Naive thymus-derived CD4-positive, alpha-beta T cell (primary cell): ENCODE measurements around the gene SORCS2. TPM values are rescaled to one million over a fixed set of nuclear protein-coding genes. Genes with fewer than 3 reads are reported as not detected.

Experiments used
- ATAC-seq: fragments of 150-1000 bp; cut with Tn5 transposase; 2 replicates; pipeline ENCODE4 v1.10.0; 2021; ENCODE audit warnings: mild to moderate bottlenecking, moderate library complexity
- CTCF ChIA-PET: fragments of 350-600 bp; sonication (Branson Sonifier 250); formaldehyde crosslinking; loops from one replicate; lab custom pipeline; 2021; ENCODE audit warnings: antibody characterized with exemption; lab: Charles Lee
- POLR2A ChIA-PET: fragments of 350-600 bp; sonication (Branson Sonifier 250); formaldehyde crosslinking; loops from one replicate; lab custom pipeline; 2021; ENCODE audit warnings: antibody characterized with exemption, inconsistent platforms; lab: Charles Lee
- DNase-seq, 9 donors: peaks; one replicate each; pipeline versions ENCODE4 v3.0.0 to v3.0.0-alpha.2; 2020 to 2022; ENCODE audit warnings: mixed read lengths in 1 of 9
- H3K27ac ChIP-seq: one replicate; pipeline ENCODE4 v1.7.0; 2013; ENCODE audit warnings: mild to moderate bottlenecking, low read depth, low read length, moderate library complexity
- H3K27me3 ChIP-seq, 2 donors: one replicate each; pipeline ENCODE4 v1.7.0; 2013; ENCODE audit warnings: low read length in 2 of 2, mild to moderate bottlenecking in 2 of 2, moderate library complexity in 2 of 2; ENCODE audit not compliant: control insufficient read depth in 2 of 2, insufficient read depth in 2 of 2
- H3K36me3 ChIP-seq, 3 experiments: 1 replicate in 2 of 3; 2 replicates in 1 of 3; pipeline ENCODE4 v1.7.0; 2013; ENCODE audit warnings: low read length in 3 of 3, mild to moderate bottlenecking in 3 of 3, moderate library complexity in 1 of 3; ENCODE audit not compliant: insufficient read depth in 3 of 3, control insufficient read depth in 2 of 3
- H3K4me1 ChIP-seq, 2 donors: one replicate each; pipeline ENCODE4 v1.7.0; 2013; ENCODE audit warnings: low read length in 2 of 2, mild to moderate bottlenecking in 2 of 2, moderate library complexity in 1 of 2; ENCODE audit not compliant: control insufficient read depth in 2 of 2, insufficient read depth in 2 of 2
- H3K4me3 ChIP-seq: 2 replicates; pipeline ENCODE4 v1.7.0; 2013; ENCODE audit warnings: mild to moderate bottlenecking, low read length
- H3K9me3 ChIP-seq, 3 experiments: 1 replicate in 2 of 3; 2 replicates in 1 of 3; pipeline ENCODE4 v1.7.0; 2013; ENCODE audit warnings: low read length in 3 of 3; ENCODE audit not compliant: control insufficient read depth in 2 of 3
- H3K27ac Mint-ChIP-seq, 9 donors: one replicate each; pipeline ENCODE4 v1.8.0; 2020 to 2022; ENCODE audit warnings: mixed read lengths in 9 of 9, mild to moderate bottlenecking in 8 of 9, moderate library complexity in 5 of 9, inconsistent platforms in 2 of 9
- H3K27me3 Mint-ChIP-seq, 5 donors: one replicate each; pipeline ENCODE4 v1.8.0; 2021 to 2022; ENCODE audit warnings: mixed read lengths in 5 of 5, mild to moderate bottlenecking in 1 of 5
- H3K36me3 Mint-ChIP-seq, 5 donors: one replicate each; pipeline ENCODE4 v1.8.0; 2020 to 2022; ENCODE audit warnings: mixed read lengths in 5 of 5, mild to moderate bottlenecking in 3 of 5, inconsistent platforms in 1 of 5
- H3K4me1 Mint-ChIP-seq, 7 donors: one replicate each; pipeline ENCODE4 v1.8.0; 2020 to 2022; ENCODE audit warnings: mixed read lengths in 7 of 7, mild to moderate bottlenecking in 3 of 7, inconsistent platforms in 1 of 7
- H3K4me3 Mint-ChIP-seq, 10 donors: one replicate each; pipeline ENCODE4 v1.8.0; 2020 to 2022; ENCODE audit warnings: mild to moderate bottlenecking in 10 of 10, mixed read lengths in 10 of 10, moderate library complexity in 6 of 10, inconsistent platforms in 2 of 10
- H3K9me3 Mint-ChIP-seq, 11 donors: one replicate each; pipeline ENCODE4 v1.8.0; 2020 to 2022; ENCODE audit warnings: mixed read lengths in 11 of 11, mild to moderate bottlenecking in 4 of 11, inconsistent platforms in 1 of 11, moderate library complexity in 1 of 11
- intact Hi-C, 2 donors: fragments of 100-400 bp; cut with micrococcal nuclease; formaldehyde crosslinking; loops; one replicate each; pipeline ENCODE4 v1.15.1; 2023
- polyA plus RNA-seq, 2 donors: library from polyadenylated mRNA; unstranded; fragments of 300-500 nt; fragmentation: Illumina TruSeq; gene quantifications; one replicate each; pipeline ENCODE4 v1.2.3, GENCODE V29; 2021
- total RNA-seq, 6 experiments: library from RNA in 5 of 6; stranded (reverse) in 5 of 6; gene quantifications; 1 replicate in 5 of 6; 2 replicates in 1 of 6; pipeline ENCODE4 v1.2.3 and lab custom pipeline; 2021 to 2026

Gene SORCS2
- total RNA-seq: under 1 TPM in 1 of 5 experiments, not detected in 4; 0.10 TPM
- polyA plus RNA-seq: not detected
- not detected for total RNA-seq (lab: John Stamatoyannopoulos, UW)

GRCh38 chr4:7192252-7193029, at the start of gene SORCS2:
SORCS2 (plus strand) TSS chr4:7192538.
- Histone ChIP-seq H3K9me3 (no peaks in the 10 kb centered on the region), H3K4me3 (no peak within 1 kb of the TSS), H3K36me3 (no peaks in the 10 kb centered on the region), H3K27me3 (peaks cover 0 to 6% of the 10 kb centered on the region in 2 donors), H3K27ac (no peak within 1 kb of the TSS), H3K4me1 (no peaks in the 10 kb centered on the region)
- Mint-ChIP-seq H3K36me3 (no peaks in the 10 kb centered on the region), H3K4me3 (peak within 1 kb of the TSS in 8 of 10 donors; percentile 43 to 76 (median 56)), H3K27me3 (peaks cover 38 to 70% (median 60%) of the 10 kb centered on the region in 5 donors), H3K9me3 (peaks cover 0 to 2% (median 0%) of the 10 kb centered on the region in 11 donors), H3K4me1 (peaks cover 0 to 7% (median 0%) of the 10 kb centered on the region in 7 donors), H3K27ac (no peak within 1 kb of the TSS)
- ChIA-PET CTCF (interaction anchor here (0.9 kb wide), 1 partner anchor 608 kb away, joined by 3 read pairs; no protein-coding TSS in a partner anchor), POLR2A (no interaction called here)
- ATAC-seq: peak; percentile 73
- peak in 7 of 9 donors; percentile 25 to 68 (median 34) for DNase-seq
- intact Hi-C loops: loop anchor here in 1 of 2 donors (2.0 to 5.0 kb wide), 2 partner anchors 610 to 795 kb away; no protein-coding TSS in a partner anchor

DNA sequence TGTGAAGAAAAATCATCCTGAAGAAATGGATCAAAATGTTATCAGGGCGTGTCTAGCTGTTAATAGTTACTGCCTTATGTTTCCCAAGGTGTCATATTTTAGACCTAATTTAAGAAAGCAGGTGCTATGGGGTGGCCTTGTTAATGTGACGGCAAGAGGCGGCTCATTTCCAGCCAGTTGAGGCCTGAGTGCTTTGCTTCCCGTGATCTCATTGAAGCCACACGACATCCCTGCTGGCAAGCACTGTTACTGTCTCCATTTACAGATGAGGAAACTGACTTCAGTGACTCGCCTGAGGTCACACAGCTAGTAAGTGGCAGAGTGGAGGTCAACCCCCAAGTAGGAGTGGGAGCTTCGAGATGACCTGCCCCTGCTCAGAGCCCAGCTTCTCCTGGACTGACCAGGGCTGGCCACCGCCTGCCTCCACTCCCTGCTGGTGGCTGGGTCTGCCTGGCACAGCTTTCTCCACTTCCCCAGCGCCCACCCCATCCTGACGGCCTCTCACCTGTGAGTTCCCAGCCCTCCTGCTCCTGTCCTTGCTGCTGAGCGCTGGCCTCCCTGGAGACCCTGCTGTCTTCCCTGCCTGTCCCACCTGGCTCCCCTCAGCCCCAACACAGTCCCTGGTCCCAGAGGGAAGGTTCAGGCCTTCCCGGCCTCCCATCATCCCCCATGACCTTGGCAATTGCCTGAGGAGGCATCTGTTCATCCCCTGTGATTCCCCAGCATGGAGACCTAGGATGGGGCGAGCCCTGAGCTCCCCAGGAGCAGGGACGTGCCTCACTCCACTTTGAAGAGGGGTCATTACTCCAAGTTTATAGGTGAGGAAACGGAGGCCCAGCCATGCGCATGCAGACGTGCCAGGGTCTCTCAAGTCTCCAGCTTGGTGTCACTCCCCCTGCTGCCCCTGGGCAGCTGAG, 47.7 kb upstream of the SORCS2 start:
- no peak overlapping the region for H3K27ac Mint-ChIP-seq
- DNase-seq: no peak
- H3K36me3 ChIP-seq: no peaks in the 10 kb centered on the region
- H3K4me3 ChIP-seq: no peak overlapping the region
- H3K4me3 Mint-ChIP-seq: no peak overlapping the region
- no peaks in the 10 kb centered on the region for H3K4me1 ChIP-seq
- H3K9me3 ChIP-seq: no peaks in the 10 kb centered on the region
- H3K27me3 ChIP-seq: no peaks in the 10 kb centered on the region
- no peaks in the 10 kb centered on the region for H3K4me1 Mint-ChIP-seq
- no peak overlapping the region for H3K27ac ChIP-seq
- CTCF ChIA-PET: no interaction called here
- peaks cover 0 to 34% (median 15%) of the 10 kb centered on the region in 5 donors for H3K27me3 Mint-ChIP-seq
- intact Hi-C loops: no loop called here
- peaks cover 0 to 1% (median 0%) of the 10 kb centered on the region in 11 donors for H3K9me3 Mint-ChIP-seq
- H3K36me3 Mint-ChIP-seq: no peaks in the 10 kb centered on the region
- no peak for ATAC-seq
- POLR2A ChIA-PET: no interaction called here

DNA sequence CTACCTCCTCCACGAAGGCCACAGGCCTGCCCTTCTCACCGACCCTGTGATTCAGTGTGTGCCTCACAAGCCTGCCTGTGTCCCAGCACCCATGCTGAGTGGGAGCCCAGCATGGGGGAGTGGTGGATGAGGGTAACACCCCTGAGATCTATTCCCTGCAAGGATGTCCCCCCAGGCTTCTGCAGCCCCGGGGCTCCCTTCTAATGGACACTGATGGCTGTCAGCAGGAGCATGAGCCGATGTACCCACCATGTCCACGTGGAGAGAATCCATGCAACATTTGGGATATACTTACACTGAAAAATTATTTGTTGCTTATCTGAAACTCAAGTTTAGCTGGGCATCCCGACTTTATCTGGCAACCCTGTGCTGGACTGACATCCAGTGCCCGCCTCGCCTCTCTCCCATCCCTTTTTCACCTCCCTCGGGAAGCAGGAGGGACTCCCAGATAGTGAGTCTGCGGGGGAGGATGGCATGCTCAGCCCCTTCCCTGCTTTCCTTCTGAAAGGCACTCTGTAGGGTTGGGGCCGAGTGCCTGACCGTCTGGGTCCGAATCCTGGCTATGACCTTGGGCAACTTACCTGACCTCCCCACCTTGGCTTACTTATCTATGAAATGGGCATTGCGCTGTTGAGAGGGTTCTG, 46.9 kb upstream of the SORCS2 start:
- DNase-seq: no peak
- Histone ChIP-seq H3K27me3 (no peaks in the 10 kb centered on the region), H3K36me3 (no peaks in the 10 kb centered on the region), H3K4me3 (no peak overlapping the region), H3K4me1 (no peaks in the 10 kb centered on the region), H3K27ac (no peak overlapping the region), H3K9me3 (no peaks in the 10 kb centered on the region)
- no peak overlapping the region for H3K4me3 Mint-ChIP-seq
- peaks cover 0 to 33% (median 15%) of the 10 kb centered on the region in 5 donors for H3K27me3 Mint-ChIP-seq
- no peaks in the 10 kb centered on the region for H3K9me3 Mint-ChIP-seq
- H3K27ac Mint-ChIP-seq: no peak overlapping the region
- no peak for ATAC-seq
- ChIA-PET POLR2A (no interaction called here), CTCF (no interaction called here)
- H3K4me1 Mint-ChIP-seq: no peaks in the 10 kb centered on the region
- H3K36me3 Mint-ChIP-seq: no peaks in the 10 kb centered on the region
- intact Hi-C loops: no loop called here

- no peaks in the 10 kb centered on the region for H3K9me3 Mint-ChIP-seq
- intact Hi-C loops: no loop called here
- Histone ChIP-seq H3K9me3 (no peaks in the 10 kb centered on the region), H3K27ac (no peak overlapping the region), H3K4me3 (no peak overlapping the region), H3K27me3 (no peaks in the 10 kb centered on the region), H3K4me1 (no peaks in the 10 kb centered on the region), H3K36me3 (no peaks in the 10 kb centered on the region)
- H3K4me3 Mint-ChIP-seq: no peak overlapping the region
- DNase-seq (no peak), ATAC-seq (no peak)
- ChIA-PET CTCF (no interaction called here), POLR2A (no interaction called here)
- H3K4me1 Mint-ChIP-seq: no peaks in the 10 kb centered on the region
- peaks cover 0 to 32% (median 15%) of the 10 kb centered on the region in 5 donors for H3K27me3 Mint-ChIP-seq
- H3K36me3 Mint-ChIP-seq: no peaks in the 10 kb centered on the region
- H3K27ac Mint-ChIP-seq: no peak overlapping the region
Measured at GRCh38 chr4:7146059-7146785, 46.1 kb upstream of the SORCS2 start.

DNA sequence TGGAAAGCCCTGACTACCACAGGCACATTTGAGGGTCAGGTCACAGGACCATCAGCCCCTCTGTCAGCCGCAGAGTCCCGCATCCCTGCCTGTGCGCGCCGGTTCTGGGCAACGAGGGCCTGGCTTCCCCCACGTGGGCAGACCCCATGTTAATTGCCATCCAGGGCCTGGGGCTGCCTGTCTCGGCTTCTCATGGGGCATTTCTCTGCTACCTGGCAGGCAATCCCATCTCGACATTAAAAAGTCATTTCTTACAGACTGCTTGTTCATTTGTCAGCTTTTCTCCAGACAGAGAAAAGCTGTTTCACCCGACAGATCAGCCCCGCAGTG, 45.6 kb upstream of the SORCS2 start:
- Histone ChIP-seq H3K36me3 (no peaks in the 10 kb centered on the region), H3K27me3 (no peaks in the 10 kb centered on the region), H3K9me3 (no peaks in the 10 kb centered on the region), H3K27ac (no peak overlapping the region), H3K4me3 (no peak overlapping the region), H3K4me1 (no peaks in the 10 kb centered on the region)
- H3K4me3 Mint-ChIP-seq: no peak overlapping the region
- DNase-seq (no peak), ATAC-seq (no peak)
- POLR2A ChIA-PET: no interaction called here
- H3K9me3 Mint-ChIP-seq: no peaks in the 10 kb centered on the region
- H3K27me3 Mint-ChIP-seq: peaks cover 0 to 32% (median 15%) of the 10 kb centered on the region in 5 donors
- H3K27ac Mint-ChIP-seq: no peak overlapping the region
- CTCF ChIA-PET: no interaction called here
- H3K36me3 Mint-ChIP-seq: no peaks in the 10 kb centered on the region
- intact Hi-C loops: no loop called here
- H3K4me1 Mint-ChIP-seq: no peaks in the 10 kb centered on the region

GRCh38 chr4:7147261-7147660, 45.1 kb upstream of the SORCS2 start:
- intact Hi-C loops: no loop called here
- DNase-seq (no peak), ATAC-seq (no peak)
- Mint-ChIP-seq H3K36me3 (no peaks in the 10 kb centered on the region), H3K4me3 (no peak overlapping the region), H3K27ac (no peak overlapping the region), H3K4me1 (no peaks in the 10 kb centered on the region), H3K27me3 (peaks cover 0 to 32% (median 15%) of the 10 kb centered on the region in 5 donors), H3K9me3 (no peaks in the 10 kb centered on the region)
- no peaks in the 10 kb centered on the region for H3K36me3 ChIP-seq
- H3K27me3 ChIP-seq: no peaks in the 10 kb centered on the region
- no peaks in the 10 kb centered on the region for H3K4me1 ChIP-seq
- ChIA-PET POLR2A (no interaction called here), CTCF (no interaction called here)
- H3K4me3 ChIP-seq: no peak overlapping the region
- H3K27ac ChIP-seq: no peak overlapping the region
- no peaks in the 10 kb centered on the region for H3K9me3 ChIP-seq
